ENCODE data around the gene NOS1.
A peak's percentile ranks its signal among the peaks of the same experiment; 100 is the strongest.
"Not testable (repeated sequence)": the region's sequence is repeated elsewhere in the genome, so short reads cannot be mapped to it uniquely, and the experiment has no call there.

Gene NOS1

GRCh38 chr12:117261247-117261646 lies 100.2 kb downstream of the NOS1 start:
- DNase-seq (ENCODE audit: low read depth) = no peak

GRCh38 chr12:117255386-117255785 lies 106.0 kb downstream of the NOS1 start:
- DNase-seq (ENCODE audit: low read depth) = no peak

- DNase-seq (ENCODE audit: low read depth) = no peak
These were observed 117.9 kb downstream of the NOS1 start for GRCh38 chr12:117243488-117243887.

- no peak for DNase-seq (ENCODE audit: low read depth)
These were observed 119.7 kb downstream of the NOS1 start for GRCh38 chr12:117241697-117242096.

GRCh38 chr12:117240081-117240755 lies 121.2 kb downstream of the NOS1 start:
- no peak for DNase-seq (ENCODE audit: low read depth)

GRCh38 chr12:117236456-117237001 lies 124.9 kb downstream of the NOS1 start:
- peak; percentile 60 for DNase-seq (ENCODE audit: low read depth)

- no peak for DNase-seq (ENCODE audit: low read depth)
These were observed 126.2 kb downstream of the NOS1 start for GRCh38 chr12:117235261-117235660.

GRCh38 chr12:117234441-117234840 lies 127.0 kb downstream of the NOS1 start:
- DNase-seq (ENCODE audit: low read depth) = no peak

GRCh38 chr12:117231750-117232149 lies 129.7 kb downstream of the NOS1 start:
- no peak for DNase-seq (ENCODE audit: low read depth)

GRCh38 chr12:117228239-117228638 lies 133.2 kb downstream of the NOS1 start:
- no peak for DNase-seq (ENCODE audit: low read depth)

- DNase-seq (ENCODE audit: low read depth) = no peak
These were observed 134.3 kb downstream of the NOS1 start for GRCh38 chr12:117227000-117227653.

GRCh38 chr12:117226505-117226904 lies 134.9 kb downstream of the NOS1 start:
- no peak for DNase-seq (ENCODE audit: low read depth)

- no peak for DNase-seq (ENCODE audit: low read depth)
These were observed 136.2 kb downstream of the NOS1 start for GRCh38 chr12:117225179-117225578.

- DNase-seq (ENCODE audit: low read depth) = not testable (repeated sequence)
These were observed 140.5 kb downstream of the NOS1 start for GRCh38 chr12:117220947-117221346.

- no peak for DNase-seq (ENCODE audit: low read depth)
These were observed 143.3 kb downstream of the NOS1 start for GRCh38 chr12:117218149-117218548.

GRCh38 chr12:117216686-117217085 lies 144.7 kb downstream of the NOS1 start:
- DNase-seq (ENCODE audit: low read depth) = no peak

- no peak for DNase-seq (ENCODE audit: low read depth)
These were observed 146.6 kb downstream of the NOS1 start for GRCh38 chr12:117214797-117215196.

- DNase-seq (ENCODE audit: low read depth) = no peak
These were observed 148.1 kb downstream of the NOS1 start for GRCh38 chr12:117213295-117213808.

GRCh38 chr12:117212563-117213190 lies 148.7 kb downstream of the NOS1 start:
- peak; percentile 29 for DNase-seq (ENCODE audit: low read depth)

GRCh38 chr12:117210266-117210918 lies 151.0 kb downstream of the NOS1 start:
- DNase-seq (ENCODE audit: low read depth) = no peak

GRCh38 chr12:117209626-117210025 lies 151.8 kb downstream of the NOS1 start:
- DNase-seq (ENCODE audit: low read depth) = no peak

GRCh38 chr12:117208811-117209455 lies 152.5 kb downstream of the NOS1 start:
- DNase-seq (ENCODE audit: low read depth) = no peak

Measured in activated T-helper 9 cell treated with anti-CD3 and anti-CD28 coated beads, Interleukin-2, amount 50 U/mL, for 16 hours (primary cell).